Gastroesophageal sphincter (tissue), 3 donors: ENCODE measurements around the gene LRRC73.

Source experiments
- POLR2A ChIP-seq, 2 donors: fragments of 450-650 bp; IDR thresholded peaks; one replicate each; pipeline ENCODE4 v1.6.1; 2017; ENCODE audit warnings: antibody characterized with exemption in 2 of 2, mild to moderate bottlenecking in 2 of 2, moderate library complexity in 1 of 2
- POLR2AphosphoS5 ChIP-seq: sonication (generic); formaldehyde crosslinking; IDR thresholded peaks from one replicate; pipeline ENCODE4 v1.6.1; 2017; ENCODE audit warnings: antibody characterized with exemption
- TF ChIP-seq, protein P1 (sequence below), 4 experiments: fragments of 200-600 bp in 2 of 4; fragments of 450-650 bp in 2 of 4; sonication (generic) in 1 of 4; IDR thresholded peaks; one replicate each; pipeline ENCODE4 v1.5.1; 2017 to 2019; ENCODE audit warnings: antibody characterized with exemption in 4 of 4, mild to moderate bottlenecking in 2 of 4, moderate library complexity in 2 of 4

DNA sequence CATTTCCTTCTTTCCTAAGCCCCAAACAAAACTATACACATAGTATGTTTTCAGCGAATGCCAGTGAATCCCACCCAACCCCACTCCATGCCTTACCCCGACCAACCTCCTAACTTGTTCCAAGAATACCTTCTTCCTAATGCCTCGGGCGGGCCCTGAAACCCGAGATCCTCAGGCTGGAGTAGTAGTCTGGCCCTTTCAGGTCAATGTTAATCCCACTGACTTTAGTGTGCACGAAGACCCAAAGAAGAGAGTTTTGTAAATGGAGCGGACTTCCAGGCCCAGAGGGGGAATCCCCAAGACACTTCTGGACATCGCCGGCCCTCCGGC is 6.2 kb upstream of the LRRC73 start:
- TF ChIP-seq, protein P1, sequence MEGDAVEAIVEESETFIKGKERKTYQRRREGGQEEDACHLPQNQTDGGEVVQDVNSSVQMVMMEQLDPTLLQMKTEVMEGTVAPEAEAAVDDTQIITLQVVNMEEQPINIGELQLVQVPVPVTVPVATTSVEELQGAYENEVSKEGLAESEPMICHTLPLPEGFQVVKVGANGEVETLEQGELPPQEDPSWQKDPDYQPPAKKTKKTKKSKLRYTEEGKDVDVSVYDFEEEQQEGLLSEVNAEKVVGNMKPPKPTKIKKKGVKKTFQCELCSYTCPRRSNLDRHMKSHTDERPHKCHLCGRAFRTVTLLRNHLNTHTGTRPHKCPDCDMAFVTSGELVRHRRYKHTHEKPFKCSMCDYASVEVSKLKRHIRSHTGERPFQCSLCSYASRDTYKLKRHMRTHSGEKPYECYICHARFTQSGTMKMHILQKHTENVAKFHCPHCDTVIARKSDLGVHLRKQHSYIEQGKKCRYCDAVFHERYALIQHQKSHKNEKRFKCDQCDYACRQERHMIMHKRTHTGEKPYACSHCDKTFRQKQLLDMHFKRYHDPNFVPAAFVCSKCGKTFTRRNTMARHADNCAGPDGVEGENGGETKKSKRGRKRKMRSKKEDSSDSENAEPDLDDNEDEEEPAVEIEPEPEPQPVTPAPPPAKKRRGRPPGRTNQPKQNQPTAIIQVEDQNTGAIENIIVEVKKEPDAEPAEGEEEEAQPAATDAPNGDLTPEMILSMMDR (IDR thresholded peaks at IDR 0.05): no peak
- TF ChIP-seq POLR2A (IDR thresholded peaks at IDR 0.05) (no peak), POLR2AphosphoS5 (no peak)
